NCI-H1694 (cell line): ENCODE measurements around the gene HNRNPAB.
"Not testable (repeated sequence)": the region's sequence is repeated elsewhere in the genome, so short reads cannot be mapped to it uniquely, and the experiment has no call there.

Experiments used
- DNase-seq: peaks from one replicate; lab custom pipeline; 2025; lab: John Stamatoyannopoulos, UW

HNRNPAB gene

GRCh38 chr5:178245389-178245788 is 41.1 kb downstream of the HNRNPAB start:
- DNase-seq: no peak

- no peak for DNase-seq
Measured at GRCh38 chr5:178246624-178247279, 42.4 kb downstream of the HNRNPAB start.

- no peak for DNase-seq
Measured at GRCh38 chr5:178247481-178248456, 43.4 kb downstream of the HNRNPAB start.

- DNase-seq: no peak
Measured at GRCh38 chr5:178248750-178249149, 44.4 kb downstream of the HNRNPAB start.

- DNase-seq: peak; percentile 0
Measured at GRCh38 chr5:178249191-178249989, 45.1 kb downstream of the HNRNPAB start.

- no peak for DNase-seq
Measured at GRCh38 chr5:178250263-178250662, 45.9 kb downstream of the HNRNPAB start.

GRCh38 chr5:178252258-178252657 is 47.9 kb downstream of the HNRNPAB start:
- DNase-seq: no peak

GRCh38 chr5:178253632-178254031 is 49.3 kb downstream of the HNRNPAB start:
- not testable (repeated sequence) for DNase-seq

GRCh38 chr5:178256746-178257145 is 52.4 kb downstream of the HNRNPAB start:
- DNase-seq: no peak

GRCh38 chr5:178257650-178258049 is 53.3 kb downstream of the HNRNPAB start:
- DNase-seq: no peak

GRCh38 chr5:178259623-178260536 is 55.5 kb downstream of the HNRNPAB start:
- DNase-seq: no peak
